NCI-H460 (cell line): ENCODE measurements around the gene DARS1. TPM values are rescaled to one million over a fixed set of nuclear protein-coding genes. Genes with fewer than 3 reads are reported as not detected.

Source experiments
- DNase-seq: peaks from one replicate; pipeline ENCODE4 v3.0.0-alpha.2; 2016; ENCODE audit warnings: low read depth; ENCODE audit errors: extremely low read depth
- total RNA-seq: library from RNA; depleted of rRNA; stranded (reverse); fragments of >200 nt; shearing (Covaris generic); gene quantifications from 2 replicates; pipeline ENCODE4 v1.2.3, GENCODE V29; 2014

The DARS1 gene
- total RNA-seq, 1 experiment from 2014 or later, result 124 TPM

- no peak for DNase-seq
These were observed 31.4 kb upstream of the DARS1 start for GRCh38 chr2:136016836-136017235.

- no peak for DNase-seq
These were observed 31.0 kb upstream of the DARS1 start for GRCh38 chr2:136016427-136016826.

- DNase-seq, result no peak
These were observed 30.3 kb upstream of the DARS1 start for GRCh38 chr2:136015699-136016098.

GRCh38 chr2:136014411-136014810, 29.0 kb upstream of the DARS1 start:
- no peak for DNase-seq

GRCh38 chr2:136013955-136014354, 28.5 kb upstream of the DARS1 start:
- DNase-seq, result no peak

DNA sequence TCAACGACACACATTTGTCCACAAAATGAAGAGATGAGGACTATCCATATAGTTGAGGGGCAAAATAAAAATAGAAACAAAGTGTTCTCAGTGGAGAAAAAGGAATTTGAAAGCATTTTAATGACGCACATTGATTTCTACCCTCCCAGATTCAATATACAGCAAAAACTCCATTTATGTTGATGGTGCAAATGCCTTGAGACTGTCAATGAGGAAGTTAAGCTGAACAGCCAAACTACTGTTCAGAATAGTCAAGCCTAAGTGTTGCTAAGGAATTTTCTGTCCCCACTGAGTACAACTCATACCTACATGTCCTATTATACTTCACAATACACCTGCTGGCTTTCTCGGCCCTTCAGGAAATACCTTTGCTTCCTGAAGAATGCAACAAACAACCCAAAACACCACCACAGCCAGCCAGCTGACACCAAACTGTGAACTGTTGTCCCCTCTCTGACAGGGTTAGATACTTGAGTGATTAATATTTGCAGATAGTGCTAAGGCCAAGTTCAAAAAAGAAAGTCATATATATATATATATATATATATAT, 27.8 kb upstream of the DARS1 start:
- no peak for DNase-seq

GRCh38 chr2:136012315-136012714, 26.9 kb upstream of the DARS1 start:
- DNase-seq, result no peak

- no peak for DNase-seq
These were observed 24.7 kb upstream of the DARS1 start for GRCh38 chr2:136010126-136010525.

- no peak for DNase-seq
These were observed 22.9 kb upstream of the DARS1 start for GRCh38 chr2:136008205-136008865.

DNA sequence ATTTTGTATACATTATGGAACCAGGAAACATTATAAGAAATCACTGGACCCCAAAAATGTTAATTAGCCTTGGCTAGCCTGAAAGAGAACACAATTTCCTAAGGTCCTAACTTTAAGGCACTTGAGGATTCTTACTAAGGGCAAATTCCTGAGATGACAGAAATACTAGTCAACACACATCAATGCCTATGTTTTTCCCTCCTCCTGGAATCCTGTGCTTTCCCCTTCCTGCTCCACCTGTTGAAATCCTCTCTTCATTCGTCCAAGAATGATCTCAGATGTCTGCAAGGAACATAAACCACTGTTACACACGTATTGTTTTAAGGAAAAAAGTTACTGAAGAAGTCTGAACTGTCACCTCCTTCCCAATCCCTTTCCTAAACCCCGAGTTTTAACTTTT, 21.2 kb upstream of the DARS1 start:
- no peak for DNase-seq

DNA sequence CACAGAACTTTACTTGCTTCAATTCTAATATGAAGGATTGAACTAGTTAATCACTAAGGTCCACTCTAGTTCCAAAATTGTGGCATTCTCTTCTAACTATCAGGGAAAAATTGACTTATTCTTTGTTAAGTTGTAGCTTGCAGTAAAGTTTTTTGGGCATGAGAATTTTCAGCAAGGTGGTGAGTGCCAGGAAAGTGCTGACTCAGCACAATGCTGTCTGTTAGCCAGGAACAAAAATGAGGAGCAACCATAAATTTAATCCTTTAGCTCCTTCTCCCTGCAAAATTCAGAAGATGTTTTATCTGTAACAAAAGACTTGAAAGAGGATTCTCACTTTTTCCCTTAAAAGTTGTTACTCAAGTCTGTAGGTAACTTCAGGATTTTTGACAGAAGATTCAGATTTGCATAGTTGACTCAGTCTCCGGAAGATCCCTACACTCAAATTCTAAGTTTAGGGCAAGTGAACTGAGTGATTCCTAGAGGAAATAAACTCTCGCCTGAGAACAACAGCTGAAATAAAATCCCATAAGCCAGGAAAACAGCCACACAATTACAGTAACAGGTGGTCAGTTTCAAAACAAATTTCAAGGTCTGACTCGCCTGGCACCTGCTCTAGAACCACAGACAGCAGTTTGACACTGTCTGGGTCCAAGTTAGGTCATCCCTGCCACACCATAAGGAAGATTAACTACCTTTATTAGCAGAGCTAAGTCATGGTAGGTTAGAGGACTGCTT, 20.2 kb upstream of the DARS1 start:
- no peak for DNase-seq

DNA sequence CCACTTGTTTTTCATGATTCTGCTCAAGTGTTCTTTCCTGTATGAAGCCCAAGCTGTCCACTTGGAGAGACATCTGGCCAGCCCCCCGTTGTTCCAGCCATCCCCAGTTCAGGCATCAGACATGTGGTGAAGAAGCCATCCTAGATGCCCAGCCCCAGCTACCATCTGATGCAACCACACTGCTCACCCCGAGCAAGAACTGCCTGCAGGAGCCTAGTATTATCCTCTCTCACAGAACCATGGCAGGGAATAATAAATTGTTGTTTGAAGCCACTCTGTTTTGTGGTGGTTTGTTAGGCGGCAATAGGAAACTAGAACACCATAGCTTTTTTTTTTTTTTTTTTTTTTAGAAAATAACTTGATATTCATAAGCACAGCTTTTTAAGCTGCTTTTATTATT, 19.5 kb upstream of the DARS1 start:
- no peak for DNase-seq

DNA sequence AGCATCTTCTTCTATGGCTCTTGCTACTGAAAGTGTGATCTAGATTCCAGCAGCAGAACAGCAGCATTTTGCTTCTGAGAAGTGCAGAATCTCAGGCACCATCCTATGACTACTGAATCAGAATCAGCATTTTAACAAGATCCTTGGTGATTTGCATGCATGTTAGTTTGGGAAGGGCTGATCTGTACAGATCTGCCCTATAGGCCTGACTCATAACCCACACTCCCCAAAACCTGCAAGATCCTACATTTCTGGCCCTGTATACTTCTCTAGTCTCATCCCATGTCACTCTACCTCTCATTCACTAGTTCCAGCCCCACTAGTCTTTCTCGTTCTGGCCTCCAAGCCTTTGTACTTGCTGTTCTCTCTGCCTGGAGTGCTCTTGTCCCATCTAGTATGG, 15.7 kb upstream of the DARS1 start:
- no peak for DNase-seq

DNA sequence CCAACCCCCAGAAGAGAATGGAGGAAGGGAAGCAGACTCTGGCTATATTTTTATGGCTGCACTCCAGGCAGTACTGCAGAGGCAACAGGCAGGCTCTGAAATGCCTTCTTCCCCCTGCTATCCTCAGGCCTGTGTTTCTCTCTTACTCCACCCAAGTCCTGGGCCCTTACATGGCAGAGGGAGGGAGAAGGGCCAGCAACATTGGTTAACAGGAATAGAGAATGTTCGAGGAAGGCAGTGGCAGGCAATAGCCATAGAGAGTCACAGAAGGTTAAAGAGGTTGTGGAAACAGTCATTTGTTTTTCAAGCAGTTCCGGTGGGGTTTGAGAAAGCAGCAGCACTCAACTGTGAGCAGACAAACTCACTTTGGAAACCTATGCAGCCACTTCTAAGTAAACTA, 15.1 kb upstream of the DARS1 start:
- no peak for DNase-seq

DNA sequence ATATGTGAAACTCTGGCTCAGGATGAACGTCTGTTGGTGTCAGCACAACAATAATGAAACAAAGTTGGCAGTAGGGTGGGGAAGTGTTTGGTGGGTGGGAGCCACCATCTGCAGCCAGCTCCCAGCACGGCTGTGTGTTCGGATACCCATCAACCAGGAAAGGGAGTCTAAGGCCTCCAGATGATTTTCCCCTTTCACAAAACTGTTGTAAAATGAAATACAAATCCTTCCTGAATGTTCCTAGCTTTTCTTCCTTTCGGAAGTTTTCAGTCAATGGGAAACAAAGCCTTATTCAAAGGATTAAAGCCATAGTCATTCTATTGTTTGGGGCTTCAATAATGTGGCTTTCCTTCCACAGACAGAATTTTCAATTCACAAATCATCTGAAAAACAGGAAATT, 14.5 kb upstream of the DARS1 start:
- DNase-seq, result no peak

GRCh38 chr2:135998879-135999278, 13.5 kb upstream of the DARS1 start:
- no peak for DNase-seq

DNA sequence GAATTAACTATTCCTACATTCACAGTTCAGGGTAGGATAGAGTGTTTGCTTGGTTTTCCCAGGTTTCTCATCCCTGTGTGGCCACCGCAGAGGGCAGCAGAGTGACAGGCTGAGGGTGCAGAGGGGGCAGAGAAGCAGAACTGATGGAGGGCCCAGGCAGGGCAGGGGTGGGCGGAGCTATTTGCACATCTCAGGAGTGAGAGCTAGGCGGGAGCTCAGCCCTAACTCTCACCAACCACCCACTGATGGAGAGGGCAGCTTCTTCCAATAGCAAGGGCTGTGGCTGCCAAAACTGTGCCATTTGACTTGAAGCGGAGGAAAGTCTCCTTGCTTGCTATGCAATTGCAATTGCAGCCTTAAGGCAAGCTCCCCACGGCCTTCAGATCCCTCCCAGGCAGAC, 12.0 kb upstream of the DARS1 start:
- DNase-seq, result no peak

GRCh38 chr2:135996304-135996703, 10.9 kb upstream of the DARS1 start:
- no peak for DNase-seq

DNA sequence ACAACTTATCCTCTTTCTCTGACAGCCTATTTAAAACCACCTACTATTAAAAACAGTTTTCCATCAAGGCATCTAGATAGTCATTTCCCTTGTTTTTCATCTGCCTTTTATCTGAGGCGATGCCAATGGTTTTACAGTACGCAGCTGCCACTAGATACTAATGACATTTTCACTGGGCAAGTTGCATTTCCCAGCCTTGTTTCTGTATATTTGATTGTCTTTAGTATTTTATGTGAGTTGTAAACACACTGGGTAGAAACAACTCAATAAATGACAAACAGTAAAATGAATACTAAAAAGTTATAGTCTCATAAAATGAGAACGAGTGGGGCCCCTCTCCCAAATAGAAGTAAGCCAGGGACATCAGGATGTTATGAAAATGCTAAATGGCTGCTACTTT, 8.9 kb upstream of the DARS1 start:
- DNase-seq, result no peak

DNA sequence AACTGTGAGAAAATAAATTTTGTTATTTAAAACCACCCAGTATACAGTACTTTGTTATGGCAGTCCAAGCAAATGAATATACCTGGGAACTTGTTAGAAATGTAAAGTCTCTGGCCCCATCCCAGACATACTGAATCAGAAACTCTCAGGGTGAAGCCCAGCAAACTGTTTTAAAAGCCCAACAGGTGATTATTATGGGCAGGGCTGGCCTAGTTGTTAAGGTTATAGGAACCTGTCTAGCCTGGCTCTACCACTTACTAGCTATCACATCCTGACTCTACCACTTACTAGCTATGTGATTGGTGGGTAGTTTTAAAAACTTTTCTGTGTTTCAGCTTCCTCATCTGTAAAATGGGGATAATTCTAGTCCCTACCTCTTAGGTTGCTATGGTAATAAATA, 8.0 kb upstream of the DARS1 start:
- no peak for DNase-seq

DNA sequence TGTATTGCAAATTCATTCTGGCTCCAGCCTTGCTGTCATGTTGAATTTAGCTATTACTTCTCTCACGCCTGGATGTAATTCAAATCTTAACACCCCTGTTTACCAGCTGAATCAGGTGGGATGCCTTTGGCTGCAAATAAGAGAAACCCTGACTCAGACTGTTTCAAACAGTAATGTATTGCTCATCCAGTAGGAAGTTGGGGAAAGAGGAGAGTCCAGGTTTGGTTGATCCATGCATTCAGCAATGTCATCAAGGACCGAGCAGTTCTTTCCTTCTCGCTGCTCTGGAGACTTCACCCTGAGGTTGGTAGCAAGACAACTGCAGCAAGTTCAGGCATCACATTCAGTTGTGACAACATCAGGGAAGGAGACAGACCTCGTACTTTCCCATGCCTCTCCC, 6.4 kb upstream of the DARS1 start:
- no peak for DNase-seq

GRCh38 chr2:135987441-135987840, 2.0 kb upstream of the DARS1 start:
- DNase-seq, result no peak
